ENCODE results near the gene FAM114A1.
A peak's percentile ranks its signal among the peaks of the same experiment; 100 is the strongest.

The FAM114A1 gene

GRCh38 chr4:38979081-38979480, 111.5 kb downstream of the FAM114A1 start:
- TF ChIP-seq REST (IDR thresholded peaks at IDR 0.05; ENCODE audit: insufficient replicate concordance, low read depth) (no peak), SPI1 (IDR thresholded peaks at IDR 0.05; ENCODE audit: borderline replicate concordance, low read depth) (no peak), POLR2AphosphoS5 (IDR thresholded peaks at IDR 0.05; ENCODE audit: low read depth) (no peak)
- Histone ChIP-seq H3K27ac (replicated peaks) (no peak overlapping the region), H3K27me3 (ENCODE audit: insufficient read depth, poor library complexity, severe bottlenecking) (no peaks in the 10 kb centered on the region), H3K4me3 (replicated peaks; ENCODE audit: insufficient read depth, low read length) (no peak overlapping the region)
- DNase-seq (ENCODE audit: low read depth in 1 of 2, low spot score in 1 of 2): no peak

DNA sequence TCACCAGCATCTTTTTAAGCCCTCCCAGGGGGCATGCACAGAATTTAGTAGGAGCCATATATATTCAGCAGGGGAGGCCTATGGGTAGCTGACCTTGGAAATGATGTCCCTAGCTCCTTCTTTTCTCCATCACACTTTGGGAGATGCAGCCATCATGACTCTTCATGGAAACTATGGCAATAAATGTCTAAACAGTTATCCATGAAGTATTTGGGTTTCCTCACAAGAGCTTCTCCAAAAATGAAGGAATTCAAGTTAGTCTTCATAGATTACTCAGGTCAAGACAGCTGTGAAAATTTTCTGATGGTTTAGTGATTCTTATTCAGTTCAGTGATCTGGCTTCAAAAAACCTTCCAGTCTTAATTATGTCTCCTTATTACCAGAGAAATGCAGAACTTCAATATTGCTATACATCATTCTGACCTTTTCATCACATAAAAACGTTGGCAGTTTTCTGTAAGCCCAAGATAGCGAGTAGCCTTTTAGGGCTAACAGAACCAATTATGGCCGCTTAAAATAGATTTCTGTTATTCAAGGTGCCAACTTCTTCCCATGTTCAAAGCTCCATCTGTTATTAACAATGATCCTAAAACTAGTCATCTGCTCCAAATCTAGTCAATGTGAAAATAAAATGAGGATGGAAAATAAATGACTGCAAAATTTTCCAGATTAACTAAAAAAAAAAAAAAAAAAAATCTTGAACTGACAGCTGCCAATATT, 112.1 kb downstream of the FAM114A1 start:
- Histone ChIP-seq H3K27ac (replicated peaks) (no peak overlapping the region), H3K4me3 (replicated peaks; ENCODE audit: insufficient read depth, low read length) (no peak overlapping the region), H3K27me3 (ENCODE audit: insufficient read depth, poor library complexity, severe bottlenecking) (no peaks in the 10 kb centered on the region)
- TF ChIP-seq GABPA (IDR thresholded peaks at IDR 0.05; ENCODE audit: low read depth): no peak
- TF ChIP-seq SPI1 (IDR thresholded peaks at IDR 0.05; ENCODE audit: borderline replicate concordance, low read depth): no peak
- no peak for TF ChIP-seq POLR2AphosphoS5 (IDR thresholded peaks at IDR 0.05; ENCODE audit: low read depth)
- TF ChIP-seq CTCF (IDR thresholded peaks at IDR 0.05; ENCODE audit: insufficient read depth, low read length): no peak
- no peak for TF ChIP-seq REST (IDR thresholded peaks at IDR 0.05; ENCODE audit: insufficient replicate concordance, low read depth)
- no peak for DNase-seq (ENCODE audit: low read depth in 1 of 2, low spot score in 1 of 2)

- Histone ChIP-seq H3K4me3 (replicated peaks; ENCODE audit: insufficient read depth, low read length) (no peak overlapping the region), H3K27ac (replicated peaks) (no peak overlapping the region), H3K27me3 (ENCODE audit: insufficient read depth, poor library complexity, severe bottlenecking) (no peaks in the 10 kb centered on the region)
- TF ChIP-seq REST (IDR thresholded peaks at IDR 0.05; ENCODE audit: insufficient replicate concordance, low read depth) (no peak), POLR2AphosphoS5 (IDR thresholded peaks at IDR 0.05; ENCODE audit: low read depth) (no peak), SPI1 (IDR thresholded peaks at IDR 0.05; ENCODE audit: borderline replicate concordance, low read depth) (no peak), CTCF (IDR thresholded peaks at IDR 0.05; ENCODE audit: insufficient read depth, low read length) (no peak)
- peak in 1 of 2 experiments; percentile 8 for DNase-seq (ENCODE audit: low read depth in 1 of 2, low spot score in 1 of 2)
Measured at GRCh38 chr4:38980903-38981676, 113.5 kb downstream of the FAM114A1 start.
